Kidney glomerular epithelial cell (primary cell): ENCODE results near the gene PKD2L2.
"Not testable (repeated sequence)": the region's sequence is repeated elsewhere in the genome, so short reads cannot be mapped to it uniquely, and the experiment has no call there.

Experiments
- DNase-seq: peaks from one replicate; lab custom pipeline; 2025; lab: John Stamatoyannopoulos, UW

Gene PKD2L2

GRCh38 chr5:137888863-137889759 is at the start of gene PKD2L2:
Gene PKD2L2, plus strand, starts transcription at chr5:137889457. Its CDS starts 35 bp downstream, at chr5:137889492.
- DNase-seq = no peak

- DNase-seq = no peak
Observed at GRCh38 chr5:137842296-137842695, 47.0 kb upstream of the PKD2L2 start.

GRCh38 chr5:137843676-137844299 is 45.5 kb upstream of the PKD2L2 start:
- DNase-seq = no peak

- no peak for DNase-seq
Observed at GRCh38 chr5:137845472-137845871, 43.8 kb upstream of the PKD2L2 start.

- no peak for DNase-seq
Observed at GRCh38 chr5:137847687-137848086, 41.6 kb upstream of the PKD2L2 start.

GRCh38 chr5:137853165-137853564 is 36.1 kb upstream of the PKD2L2 start:
- not testable (repeated sequence) for DNase-seq

- DNase-seq = no peak
Observed at GRCh38 chr5:137856201-137856600, 33.1 kb upstream of the PKD2L2 start.

- DNase-seq = no peak
Observed at GRCh38 chr5:137856916-137857862, 32.1 kb upstream of the PKD2L2 start.

GRCh38 chr5:137858223-137858916 is 30.9 kb upstream of the PKD2L2 start:
- no peak for DNase-seq

- no peak for DNase-seq
Observed at GRCh38 chr5:137858954-137859353, 30.3 kb upstream of the PKD2L2 start.

- no peak for DNase-seq
Observed at GRCh38 chr5:137862251-137862650, 27.0 kb upstream of the PKD2L2 start.

- DNase-seq = not testable (repeated sequence)
Observed at GRCh38 chr5:137863653-137864052, 25.6 kb upstream of the PKD2L2 start.

- no peak for DNase-seq
Observed at GRCh38 chr5:137866541-137867388, 22.5 kb upstream of the PKD2L2 start.

- DNase-seq = no peak
Observed at GRCh38 chr5:137867664-137868063, 21.6 kb upstream of the PKD2L2 start, which contains the start of gene MYOT. Gene MYOT, plus strand, starts transcription at chr5:137867860. Its CDS starts 2,792 bp downstream, at chr5:137870652.

GRCh38 chr5:137870647-137871339 is 18.5 kb upstream of the PKD2L2 start:
- DNase-seq = no peak

- DNase-seq = no peak
Observed at GRCh38 chr5:137871571-137871970, 17.7 kb upstream of the PKD2L2 start.

GRCh38 chr5:137872466-137872865 is 16.8 kb upstream of the PKD2L2 start:
- no peak for DNase-seq

- no peak for DNase-seq
Observed at GRCh38 chr5:137876101-137876500, 13.2 kb upstream of the PKD2L2 start.

- DNase-seq = no peak
Observed at GRCh38 chr5:137880313-137880712, 8.9 kb upstream of the PKD2L2 start.

- DNase-seq = no peak
Observed at GRCh38 chr5:137887831-137888230, 1.4 kb upstream of the PKD2L2 start.
